H9 (cell line): ENCODE measurements around the gene PPP1R13B. TPM values are rescaled to one million over a fixed set of nuclear protein-coding genes. Genes with fewer than 3 reads are reported as not detected.

Experiments
- DNase-seq: peaks from one replicate; pipeline ENCODE4 v3.0.0-alpha.2; 2017
- H2AFZ ChIP-seq: one replicate; pipeline ENCODE4 v1.6.1; 2013; ENCODE audit warnings: mild to moderate bottlenecking, low read length, control low read depth, moderate library complexity
- H2AK5ac ChIP-seq: 2 replicates; pipeline ENCODE4 v1.6.1; 2013; ENCODE audit warnings: low read length, control low read depth, mixed read lengths; ENCODE audit not compliant: insufficient read length
- H2BK120ac ChIP-seq: one replicate; pipeline ENCODE4 v1.6.1; 2013; ENCODE audit warnings: low read depth, mild to moderate bottlenecking, low read length, control low read depth, inconsistent platforms; ENCODE audit not compliant: poor library complexity, severe bottlenecking
- H2BK12ac ChIP-seq: 2 replicates; pipeline ENCODE4 v1.6.1; 2013; ENCODE audit warnings: low read length, control low read depth, mixed read lengths, low read depth; ENCODE audit not compliant: insufficient read length
- H2BK15ac ChIP-seq: 2 replicates; pipeline ENCODE4 v1.6.1; 2013; ENCODE audit warnings: low read depth, low read length, control low read depth
- H2BK20ac ChIP-seq: one replicate; pipeline ENCODE4 v1.6.1; 2013; ENCODE audit warnings: low read depth, mild to moderate bottlenecking, low read length, control low read depth, inconsistent platforms; ENCODE audit not compliant: poor library complexity, severe bottlenecking
- H2BK5ac ChIP-seq: 2 replicates; pipeline ENCODE4 v1.6.1; 2013; ENCODE audit warnings: low read length, control low read depth, mixed read lengths; ENCODE audit not compliant: insufficient read length
- H3K14ac ChIP-seq: 2 replicates; pipeline ENCODE4 v1.6.1; 2013; ENCODE audit warnings: low read length, control low read depth; ENCODE audit not compliant: insufficient read depth
- H3K18ac ChIP-seq: 2 replicates; pipeline ENCODE4 v1.6.1; 2013; ENCODE audit warnings: low read depth, mild to moderate bottlenecking, mixed read lengths, low read length, control low read depth; ENCODE audit not compliant: insufficient read length
- H3K23ac ChIP-seq: 2 replicates; pipeline ENCODE4 v1.6.1; 2013; ENCODE audit warnings: low read length, control low read depth, mixed read lengths, low read depth; ENCODE audit not compliant: insufficient read length
- H3K23me2 ChIP-seq: 2 replicates; pipeline ENCODE4 v1.6.1; 2013; ENCODE audit warnings: low read depth, mild to moderate bottlenecking, mixed read lengths, low read length, control low read depth; ENCODE audit not compliant: insufficient read length, poor library complexity, severe bottlenecking
- H3K27ac ChIP-seq: 2 replicates; pipeline ENCODE4 v1.5.1; 2013; ENCODE audit warnings: low read length, control low read depth, mixed read lengths, low read depth; ENCODE audit not compliant: insufficient read length
- H3K27me3 ChIP-seq: 2 replicates; pipeline ENCODE4 v1.6.1; 2013; ENCODE audit warnings: low read length, control low read depth, inconsistent platforms; ENCODE audit not compliant: insufficient read depth
- H3K4ac ChIP-seq: 2 replicates; pipeline ENCODE4 v1.6.1; 2013; ENCODE audit warnings: low read depth, mild to moderate bottlenecking, control low read depth, inconsistent platforms, low read length, moderate library complexity
- H3K4me1 ChIP-seq: 2 replicates; pipeline ENCODE4 v1.6.1; 2013; ENCODE audit warnings: low read length, control low read depth, inconsistent platforms; ENCODE audit not compliant: insufficient read depth
- H3K4me2 ChIP-seq: 2 replicates; pipeline ENCODE4 v1.6.1; 2013; ENCODE audit warnings: low read length, control low read depth, mixed read lengths; ENCODE audit not compliant: insufficient read length, insufficient read depth
- H3K56ac ChIP-seq: 2 replicates; pipeline ENCODE4 v1.6.1; 2013; ENCODE audit warnings: low read depth, mild to moderate bottlenecking, mixed read lengths, low read length, control low read depth; ENCODE audit not compliant: insufficient read length
- H3K79me1 ChIP-seq: 2 replicates; pipeline ENCODE4 v1.6.1; 2013; ENCODE audit warnings: low read depth, mild to moderate bottlenecking, moderate library complexity, low read length, control low read depth, inconsistent platforms; ENCODE audit not compliant: insufficient read depth, poor library complexity, severe bottlenecking
- H3K79me2 ChIP-seq: 2 replicates; pipeline ENCODE4 v1.6.1; 2013; ENCODE audit warnings: low read length, control low read depth, inconsistent platforms; ENCODE audit not compliant: insufficient read depth
- H3K9ac ChIP-seq: 2 replicates; pipeline ENCODE4 v1.6.1; 2013; ENCODE audit warnings: low read length, control low read depth, mixed read lengths; ENCODE audit not compliant: insufficient read length; ENCODE audit errors: extremely low read depth
- H3K9me3 ChIP-seq: one replicate; pipeline ENCODE4 v1.6.1; 2013; ENCODE audit warnings: low read depth, low read length, inconsistent platforms; ENCODE audit not compliant: control insufficient read depth
- H3T11ph ChIP-seq: one replicate; pipeline ENCODE4 v1.6.1; 2013; ENCODE audit warnings: mild to moderate bottlenecking, low read length, control low read depth, inconsistent platforms
- H4K20me1 ChIP-seq: one replicate; pipeline ENCODE4 v1.6.1; 2013; ENCODE audit not compliant: control insufficient read depth, insufficient read length, insufficient read depth
- H4K5ac ChIP-seq: 2 replicates; pipeline ENCODE4 v1.6.1; 2013; ENCODE audit warnings: low read depth, mild to moderate bottlenecking, mixed read lengths, low read length, control low read depth; ENCODE audit not compliant: insufficient read length
- H4K8ac ChIP-seq: replicated peaks from 2 replicates; pipeline ENCODE4 v1.6.1; 2013; ENCODE audit warnings: low read length, control low read depth, mixed read lengths, low read depth; ENCODE audit not compliant: insufficient read length
- H4K91ac ChIP-seq: 2 replicates; pipeline ENCODE4 v1.6.1; 2013; ENCODE audit warnings: low read depth, mild to moderate bottlenecking, moderate library complexity, mixed read lengths, low read length, control low read depth; ENCODE audit not compliant: insufficient read length
- H3K27ac Mint-ChIP-seq, 3 experiments: 2 replicates in 2 of 3; 3 replicates in 1 of 3; pipeline ENCODE4 v1.8.0; 2020 to 2021; ENCODE audit warnings: mixed read lengths in 3 of 3, mild to moderate bottlenecking in 1 of 3, moderate library complexity in 1 of 3
- H3K27me3 Mint-ChIP-seq: 2 replicates; pipeline ENCODE4 v1.8.0; 2021; ENCODE audit warnings: low read depth, mild to moderate bottlenecking, moderate library complexity, mixed read lengths
- H3K36me3 Mint-ChIP-seq, 3 experiments: 2 replicates in 2 of 3; 3 replicates in 1 of 3; pipeline ENCODE4 v1.8.0; 2020 to 2021; ENCODE audit warnings: low read depth in 3 of 3, mixed read lengths in 3 of 3; ENCODE audit not compliant: insufficient read depth in 1 of 3
- H3K4me1 Mint-ChIP-seq, 2 experiments: 2 replicates each; pipeline ENCODE4 v1.8.0; 2020; ENCODE audit warnings: mixed read lengths in 2 of 2
- H3K4me3 Mint-ChIP-seq, 2 experiments: 2 replicates in 1 of 2; 3 replicates in 1 of 2; pipeline ENCODE4 v1.8.0; 2020 to 2021; ENCODE audit warnings: mild to moderate bottlenecking in 2 of 2, mixed read lengths in 2 of 2, moderate library complexity in 1 of 2
- H3K9me3 Mint-ChIP-seq, 2 experiments: 2 replicates in 1 of 2; 3 replicates in 1 of 2; pipeline ENCODE4 v1.8.0; 2020; ENCODE audit warnings: mild to moderate bottlenecking in 2 of 2, mixed read lengths in 2 of 2, moderate library complexity in 1 of 2
- CTCF ChIP-seq: fragments of 200-600 bp; sonication (generic); conservative IDR thresholded peaks from 3 replicates; pipeline ENCODE4 v1.8.0; 2021; ENCODE audit warnings: antibody characterized with exemption, mild to moderate bottlenecking
- WGBS: extraction: QIAGEN DNeasy Blood & Tissue Kit; methylation state at CpG from one replicate; pipeline ENCODE4 v1.1.7; 2013; ENCODE audit warnings: missing lambda C conversion rate, low lambda C conversion rate, mixed read lengths; ENCODE audit not compliant: insufficient read length; ENCODE audit errors: extremely low coverage; 5-methylcytosine and 5-hydroxymethylcytosine counted together
- total RNA-seq: library from RNA; stranded (reverse); gene quantifications from 2 replicates; pipeline ENCODE4 v1.2.1, GENCODE V29; 2021

Gene PPP1R13B
- total RNA-seq, 1 experiment from 2014 or later, result 6.0 TPM

- no peaks in the 10 kb centered on the region for H3K9me3 Mint-ChIP-seq
- no peak overlapping the region for H3K18ac ChIP-seq
- H3K4me3 Mint-ChIP-seq, result no peak overlapping the region
- H3K4me2 ChIP-seq, result no peak overlapping the region
- no peak overlapping the region for H3K23ac ChIP-seq
- H4K91ac ChIP-seq, result no peak overlapping the region
- no peak overlapping the region for H2BK120ac ChIP-seq
- no peak overlapping the region for H3T11ph ChIP-seq
- peaks cover 23 to 30% of the 10 kb centered on the region in 2 experiments for H3K4me1 Mint-ChIP-seq
- no peaks in the 10 kb centered on the region for H3K9me3 ChIP-seq
- H3K27me3 ChIP-seq, result no peaks in the 10 kb centered on the region
- H3K27ac ChIP-seq, result no peak overlapping the region
- no peak for DNase-seq
- H3K9ac ChIP-seq, result no peak overlapping the region
- H2BK20ac ChIP-seq, result no peak overlapping the region
- H3K27me3 Mint-ChIP-seq, result peaks cover 5% of the 10 kb centered on the region; the same call in 1 of the 2 replicates
- H3K23me2 ChIP-seq, result no peaks in the 10 kb centered on the region
- no peak overlapping the region for H4K8ac ChIP-seq
- H4K20me1 ChIP-seq, result no peaks in the 10 kb centered on the region
- peak overlapping the region in 1 of 3 experiments; percentile 18; a peak in 1 of 7 replicates for H3K27ac Mint-ChIP-seq
- H4K5ac ChIP-seq, result no peak overlapping the region
- no peak overlapping the region for H2BK15ac ChIP-seq
- H3K79me2 ChIP-seq, result no peaks in the 10 kb centered on the region
- no peak overlapping the region for H2BK12ac ChIP-seq
- H3K14ac ChIP-seq, result no peak overlapping the region
- whole genome bisulfite sequencing, result no CpG with 5 or more reads among the region's 3 CpGs
- H3K56ac ChIP-seq, result no peak overlapping the region
- H2AFZ ChIP-seq, result no peak overlapping the region
- no peak overlapping the region for H3K4ac ChIP-seq
- no peaks in the 10 kb centered on the region for H3K36me3 Mint-ChIP-seq
- H2BK5ac ChIP-seq, result no peak overlapping the region
- no peak overlapping the region for H2AK5ac ChIP-seq
- H3K4me1 ChIP-seq, result peaks cover 3% of the 10 kb centered on the region; the same call in 1 of the 2 replicates
- no peaks in the 10 kb centered on the region for H3K79me1 ChIP-seq
- no peak for TF ChIP-seq CTCF
Observed at GRCh38 chr14:103883263-103883523, 35.8 kb upstream of the PPP1R13B start.
